Measurements from ENCODE around the gene ACSL4.

DNA sequence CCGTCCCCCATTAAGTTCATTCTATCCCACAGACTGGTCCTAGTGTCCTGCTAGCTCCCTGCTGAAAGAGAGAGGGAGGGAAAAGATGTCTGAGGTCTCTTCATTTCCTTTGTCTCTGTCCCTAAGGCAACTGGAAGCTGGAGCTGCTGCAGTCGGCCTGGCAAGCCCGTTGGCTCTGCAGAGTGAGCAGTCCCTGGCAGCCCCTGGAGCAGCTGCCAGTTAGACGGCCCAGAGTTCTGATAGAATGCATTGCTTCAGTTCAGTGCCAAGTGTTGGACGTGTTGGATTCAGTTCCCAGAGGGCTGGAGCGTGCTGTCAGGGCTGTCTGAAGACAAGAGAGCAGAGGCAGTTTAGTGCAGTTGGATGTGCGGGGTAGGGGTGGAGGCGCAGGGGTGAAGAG lies 109.1 kb downstream of the ACSL4 start:
- TF ChIP-seq POLR2A (IDR thresholded peaks at IDR 0.05) (no peak), CTCF (IDR thresholded peaks at IDR 0.05) (no peak), POLR2AphosphoS5 (IDR thresholded peaks at IDR 0.05) (no peak)

All from prostate gland (tissue), 2 donors.